ENCODE measurements around the gene TBC1D10A.

DNA sequence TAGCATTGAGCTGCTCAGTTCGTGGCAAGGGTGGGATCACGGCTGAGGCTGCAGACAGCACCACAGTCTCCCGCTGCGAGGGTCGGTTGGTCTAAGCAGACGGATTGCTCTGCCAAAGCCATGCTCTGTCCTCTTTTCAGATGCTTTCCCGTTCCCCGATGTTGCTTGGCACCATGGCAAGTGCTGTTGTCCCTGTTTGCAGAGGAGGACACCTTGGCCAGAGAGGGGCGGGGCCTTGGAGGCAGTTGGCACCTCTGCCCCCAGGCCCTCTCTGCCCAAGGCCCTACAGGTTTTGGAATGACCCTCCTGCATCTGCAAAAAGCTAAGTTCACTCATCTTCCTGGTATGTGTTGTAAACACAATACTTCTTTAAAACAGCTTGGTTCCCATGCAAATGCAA, 41.7 kb upstream of the TBC1D10A start:
- TF ChIP-seq, protein P1, sequence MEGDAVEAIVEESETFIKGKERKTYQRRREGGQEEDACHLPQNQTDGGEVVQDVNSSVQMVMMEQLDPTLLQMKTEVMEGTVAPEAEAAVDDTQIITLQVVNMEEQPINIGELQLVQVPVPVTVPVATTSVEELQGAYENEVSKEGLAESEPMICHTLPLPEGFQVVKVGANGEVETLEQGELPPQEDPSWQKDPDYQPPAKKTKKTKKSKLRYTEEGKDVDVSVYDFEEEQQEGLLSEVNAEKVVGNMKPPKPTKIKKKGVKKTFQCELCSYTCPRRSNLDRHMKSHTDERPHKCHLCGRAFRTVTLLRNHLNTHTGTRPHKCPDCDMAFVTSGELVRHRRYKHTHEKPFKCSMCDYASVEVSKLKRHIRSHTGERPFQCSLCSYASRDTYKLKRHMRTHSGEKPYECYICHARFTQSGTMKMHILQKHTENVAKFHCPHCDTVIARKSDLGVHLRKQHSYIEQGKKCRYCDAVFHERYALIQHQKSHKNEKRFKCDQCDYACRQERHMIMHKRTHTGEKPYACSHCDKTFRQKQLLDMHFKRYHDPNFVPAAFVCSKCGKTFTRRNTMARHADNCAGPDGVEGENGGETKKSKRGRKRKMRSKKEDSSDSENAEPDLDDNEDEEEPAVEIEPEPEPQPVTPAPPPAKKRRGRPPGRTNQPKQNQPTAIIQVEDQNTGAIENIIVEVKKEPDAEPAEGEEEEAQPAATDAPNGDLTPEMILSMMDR (IDR thresholded peaks at IDR 0.05) = no peak
- no peak for TF ChIP-seq NRF1 (IDR thresholded peaks at IDR 0.05; ENCODE audit: low read depth, low read length)
- no peak for TF ChIP-seq RAD21 (IDR thresholded peaks at IDR 0.05; ENCODE audit: low read length)
- no peak for TF ChIP-seq TAF1 (IDR thresholded peaks at IDR 0.05; ENCODE audit: borderline replicate concordance, low read depth, low read length)
